GM18499 (cell line): ENCODE results near the gene MAGOH.
A peak's percentile ranks its signal among the peaks of the same experiment; 100 is the strongest.
"Not testable (repeated sequence)": the region's sequence is repeated elsewhere in the genome, so short reads cannot be mapped to it uniquely, and the experiment has no call there.

ENCODE experiments used
- ATAC-seq: cut with Tn5 transposase; IDR thresholded peaks from one replicate; pipeline ENCODE4 v1.9.1; 2021; ENCODE audit warnings: moderate number of reproducible peaks; ENCODE audit not compliant: insufficient read depth, unreplicated experiment

The MAGOH gene

GRCh38 chr1:53238197-53239155, at the start of gene MAGOH:
MAGOH (minus strand) TSS chr1:53238518; CDS start chr1:53238448, 70 bp downstream.
- peak; percentile 95 for ATAC-seq

- ATAC-seq = no peak
Measured at GRCh38 chr1:53286955-53287354, 48.6 kb upstream of the MAGOH start.

- no peak for ATAC-seq
Measured at GRCh38 chr1:53285969-53286760, 47.8 kb upstream of the MAGOH start.

GRCh38 chr1:53285546-53285945, 47.2 kb upstream of the MAGOH start:
- no peak for ATAC-seq

GRCh38 chr1:53284224-53285020, 46.1 kb upstream of the MAGOH start:
- ATAC-seq = no peak

- not testable (repeated sequence) for ATAC-seq
Measured at GRCh38 chr1:53283156-53283555, 44.8 kb upstream of the MAGOH start.

- no peak for ATAC-seq
Measured at GRCh38 chr1:53281133-53281532, 42.8 kb upstream of the MAGOH start.

- ATAC-seq = no peak
Measured at GRCh38 chr1:53280496-53280895, 42.2 kb upstream of the MAGOH start.

- ATAC-seq = no peak
Measured at GRCh38 chr1:53279296-53280200, 41.2 kb upstream of the MAGOH start.

- no peak for ATAC-seq
Measured at GRCh38 chr1:53278298-53278725, 40.0 kb upstream of the MAGOH start.

GRCh38 chr1:53277326-53277725, 39.0 kb upstream of the MAGOH start:
- ATAC-seq = no peak

GRCh38 chr1:53276902-53277281, 38.6 kb upstream of the MAGOH start:
- no peak for ATAC-seq

GRCh38 chr1:53276153-53276901, 38.0 kb upstream of the MAGOH start:
- no peak for ATAC-seq

- no peak for ATAC-seq
Measured at GRCh38 chr1:53275566-53275965, 37.2 kb upstream of the MAGOH start.

GRCh38 chr1:53274541-53275185, 36.3 kb upstream of the MAGOH start:
- no peak for ATAC-seq

- no peak for ATAC-seq
Measured at GRCh38 chr1:53274026-53274425, 35.7 kb upstream of the MAGOH start.

- ATAC-seq = no peak
Measured at GRCh38 chr1:53273526-53273925, 35.2 kb upstream of the MAGOH start.

- no peak for ATAC-seq
Measured at GRCh38 chr1:53272349-53272748, 34.0 kb upstream of the MAGOH start.
